Hindlimb muscle (tissue), 1 donor: ENCODE data around the gene RGMB. TPM values are rescaled to one million over a fixed set of nuclear protein-coding genes. Genes with fewer than 3 reads are reported as not detected.
"Not testable (repeated sequence)": the region's sequence is repeated elsewhere in the genome, so short reads cannot be mapped to it uniquely, and the experiment has no call there.

ENCODE experiments used
- DNase-seq: peaks from one replicate; pipeline ENCODE4 v3.0.0-alpha.2; 2013
- polyA plus RNA-seq: library from polyadenylated mRNA; unstranded; fragments of 120-200 nt; gene quantifications from one replicate; pipeline ENCODE4 v1.2.1, GENCODE V29; 2013; ENCODE audit not compliant: insufficient read length

Gene RGMB, protein sequence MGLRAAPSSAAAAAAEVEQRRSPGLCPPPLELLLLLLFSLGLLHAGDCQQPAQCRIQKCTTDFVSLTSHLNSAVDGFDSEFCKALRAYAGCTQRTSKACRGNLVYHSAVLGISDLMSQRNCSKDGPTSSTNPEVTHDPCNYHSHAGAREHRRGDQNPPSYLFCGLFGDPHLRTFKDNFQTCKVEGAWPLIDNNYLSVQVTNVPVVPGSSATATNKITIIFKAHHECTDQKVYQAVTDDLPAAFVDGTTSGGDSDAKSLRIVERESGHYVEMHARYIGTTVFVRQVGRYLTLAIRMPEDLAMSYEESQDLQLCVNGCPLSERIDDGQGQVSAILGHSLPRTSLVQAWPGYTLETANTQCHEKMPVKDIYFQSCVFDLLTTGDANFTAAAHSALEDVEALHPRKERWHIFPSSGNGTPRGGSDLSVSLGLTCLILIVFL
- 59.7 TPM for polyA plus RNA-seq

DNA sequence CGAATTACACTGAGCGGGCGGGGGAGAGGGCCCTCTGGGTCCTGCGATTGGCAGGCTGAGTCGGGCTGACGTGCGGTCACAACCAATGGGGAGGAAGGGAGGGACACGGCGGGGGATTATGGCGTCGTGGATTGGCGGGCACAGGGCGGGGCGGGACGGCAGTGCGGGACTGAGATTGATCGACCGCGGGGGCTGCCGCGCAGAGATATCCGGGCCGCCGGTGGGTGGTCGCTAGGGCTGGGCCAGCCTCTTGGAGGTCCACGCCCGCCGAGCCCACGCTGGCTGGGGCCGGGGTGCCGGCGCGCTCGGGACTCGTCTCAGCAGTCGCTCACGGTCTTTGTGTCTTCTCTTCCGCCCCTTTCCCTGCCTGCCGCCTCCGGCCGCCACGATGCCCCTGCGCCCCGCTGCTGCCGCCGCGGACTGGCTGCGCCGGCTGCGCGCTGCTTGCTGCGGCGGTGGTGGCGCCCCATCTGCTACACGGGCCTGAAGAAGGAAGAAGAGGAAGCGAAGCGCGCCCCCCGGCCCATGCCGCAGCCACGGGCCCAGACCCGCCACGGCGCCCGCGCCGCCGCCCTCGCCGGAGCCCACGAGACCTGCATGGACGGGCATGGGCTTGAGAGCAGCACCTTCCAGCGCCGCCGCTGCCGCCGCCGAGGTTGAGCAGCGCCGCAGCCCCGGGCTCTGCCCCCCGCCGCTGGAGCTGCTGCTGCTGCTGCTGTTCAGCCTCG lies at the start of gene RGMB:
Gene RGMB, plus strand, starts transcription at position 200 of the 728 bp plus-strand sequence. Its CDS starts 408 bp downstream, at position 608.
- peak; percentile 98 for DNase-seq

- no peak for DNase-seq
Measured at GRCh38 chr5:98726258-98726657, 47.2 kb upstream of the RGMB start.

DNA sequence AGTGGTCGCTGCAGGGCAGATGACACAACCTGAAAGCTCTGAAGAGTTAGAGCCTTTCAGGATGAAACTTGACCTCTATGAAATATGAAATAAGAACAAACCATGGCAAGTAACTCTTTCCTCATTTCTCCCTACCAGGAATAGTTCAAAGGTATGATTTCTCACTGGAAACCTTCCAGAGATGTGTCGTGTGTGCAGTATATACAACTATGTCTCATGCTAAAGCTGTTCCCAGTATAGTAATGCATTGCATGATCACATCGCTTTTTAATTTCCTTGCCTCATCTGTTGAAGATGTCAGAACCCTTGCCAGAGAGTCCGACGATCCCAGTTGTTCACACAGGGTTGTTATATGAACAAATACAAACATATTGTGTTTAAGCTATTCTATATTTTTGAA lies 45.8 kb upstream of the RGMB start:
- DNase-seq: no peak

DNA sequence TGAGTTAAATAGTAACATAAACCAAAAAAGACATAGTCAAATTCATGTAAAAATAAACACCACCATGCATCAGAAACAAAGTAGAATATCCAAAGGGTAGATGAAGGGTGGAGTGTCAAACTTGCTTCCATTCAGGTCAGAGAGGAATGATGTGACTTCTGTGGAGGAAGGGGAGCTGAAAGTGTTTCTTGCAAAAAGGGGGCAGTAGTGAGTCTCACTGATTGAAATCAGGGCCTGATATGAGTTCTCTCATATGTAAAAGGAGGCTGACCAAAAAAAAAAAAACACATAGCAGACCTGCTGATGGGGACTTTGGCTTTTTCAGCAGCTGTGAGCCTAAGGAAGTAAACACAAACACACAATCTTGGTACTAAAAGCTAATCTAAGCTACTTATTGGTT lies 38.8 kb upstream of the RGMB start:
- no peak for DNase-seq

- no peak for DNase-seq
Measured at GRCh38 chr5:98735806-98736507, 37.5 kb upstream of the RGMB start.

GRCh38 chr5:98736753-98737152 lies 36.7 kb upstream of the RGMB start:
- no peak for DNase-seq

DNA sequence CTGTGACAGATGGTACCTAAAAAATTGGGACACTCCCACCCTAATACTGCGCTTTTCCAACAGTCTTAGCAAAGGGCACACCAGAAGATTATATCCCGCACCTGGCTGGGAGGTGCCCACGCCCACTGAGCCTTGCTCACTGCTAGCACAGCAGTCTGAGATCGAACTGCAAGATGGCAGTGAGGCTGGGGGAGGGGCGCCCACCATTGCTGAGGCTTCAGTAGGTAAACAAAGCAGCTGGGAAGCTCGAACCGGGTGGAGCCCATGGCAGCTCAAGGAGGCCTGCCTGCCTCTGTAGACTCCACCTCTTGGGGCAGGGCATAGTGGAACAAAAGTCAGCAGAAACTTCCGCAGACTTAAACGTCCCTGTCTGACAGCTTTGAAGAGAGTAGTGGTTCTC lies 36.0 kb upstream of the RGMB start:
- DNase-seq: not testable (repeated sequence)

DNA sequence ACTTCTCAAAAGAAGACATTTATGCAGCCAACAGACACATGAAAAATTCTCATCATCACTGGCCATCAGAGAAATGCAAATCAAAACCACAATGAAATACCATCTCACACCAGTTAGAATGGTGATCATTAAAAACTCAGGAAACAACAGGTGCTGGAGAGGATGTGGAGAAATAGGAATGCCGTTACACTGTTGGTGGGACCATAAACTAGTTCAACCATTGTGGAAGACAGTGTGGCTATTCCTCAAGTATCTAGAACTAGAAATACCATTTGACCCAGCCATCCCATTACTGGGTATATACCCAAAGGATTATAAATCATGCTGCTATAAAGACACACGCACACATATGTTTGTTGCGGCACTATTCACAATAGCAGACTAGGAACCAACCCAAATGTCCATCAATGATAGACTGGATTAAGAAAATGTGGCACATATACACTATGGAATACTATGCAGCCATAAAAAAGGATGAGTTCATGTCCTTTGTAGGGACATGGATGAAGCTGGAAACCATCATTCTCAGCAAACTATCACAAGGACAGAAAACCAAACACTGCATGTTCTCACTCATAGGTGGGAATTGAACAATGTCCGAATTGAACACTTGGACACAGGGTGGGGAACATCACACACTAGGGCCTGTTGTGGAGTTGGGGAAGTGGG lies 34.8 kb upstream of the RGMB start:
- not testable (repeated sequence) for DNase-seq

DNA sequence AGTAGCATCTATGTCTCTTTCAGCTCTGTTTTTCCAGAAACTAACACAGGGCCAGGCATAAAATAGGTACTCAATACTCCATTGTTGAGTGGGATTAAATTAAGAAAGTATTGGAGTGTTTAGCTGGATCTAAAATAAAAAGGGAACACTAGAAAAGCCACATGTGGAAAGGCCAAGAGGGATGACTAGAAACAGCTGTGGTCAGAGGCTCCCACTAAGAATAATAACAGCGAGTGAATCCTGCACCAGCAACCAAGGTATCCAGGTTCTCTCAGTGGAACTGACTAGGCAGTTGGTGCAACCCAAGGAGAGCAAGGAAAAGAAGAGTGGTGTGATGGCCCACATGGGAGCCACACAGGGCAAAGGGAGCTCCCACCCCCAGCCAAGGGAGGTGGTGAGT lies 31.5 kb upstream of the RGMB start:
- no peak for DNase-seq

DNA sequence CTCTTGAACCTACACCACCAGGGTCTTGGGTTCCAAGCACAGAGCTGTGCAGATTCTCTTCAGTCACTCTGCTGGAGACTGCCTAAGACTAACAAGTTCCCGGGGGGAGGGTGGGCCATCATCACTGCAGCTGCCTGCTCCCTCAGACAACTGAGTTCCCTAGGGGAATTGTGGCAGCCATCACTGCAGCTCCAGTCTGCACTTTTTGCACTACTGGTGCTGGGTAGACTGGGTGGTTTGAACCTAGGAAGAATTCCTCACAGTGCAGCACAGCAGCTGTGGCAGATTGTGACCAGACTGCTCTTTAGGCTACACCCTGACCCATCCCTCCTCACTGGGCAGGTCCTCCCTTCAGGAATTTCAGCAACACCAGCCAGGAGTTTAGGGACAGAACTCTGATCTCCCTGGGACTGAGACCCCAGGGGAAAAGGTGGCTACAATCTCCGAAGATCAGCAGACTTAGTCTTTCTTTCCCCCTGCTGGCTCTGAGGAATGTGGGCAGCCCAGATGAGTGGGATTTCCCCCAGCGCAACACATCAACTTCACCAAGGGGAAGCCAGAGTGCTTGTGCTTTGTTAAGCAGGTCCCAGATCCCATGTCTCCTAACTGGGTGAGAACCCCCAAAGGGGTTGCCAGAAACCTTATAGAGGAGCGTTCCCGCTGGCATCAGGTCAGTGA lies 30.9 kb upstream of the RGMB start:
- no peak for DNase-seq

DNA sequence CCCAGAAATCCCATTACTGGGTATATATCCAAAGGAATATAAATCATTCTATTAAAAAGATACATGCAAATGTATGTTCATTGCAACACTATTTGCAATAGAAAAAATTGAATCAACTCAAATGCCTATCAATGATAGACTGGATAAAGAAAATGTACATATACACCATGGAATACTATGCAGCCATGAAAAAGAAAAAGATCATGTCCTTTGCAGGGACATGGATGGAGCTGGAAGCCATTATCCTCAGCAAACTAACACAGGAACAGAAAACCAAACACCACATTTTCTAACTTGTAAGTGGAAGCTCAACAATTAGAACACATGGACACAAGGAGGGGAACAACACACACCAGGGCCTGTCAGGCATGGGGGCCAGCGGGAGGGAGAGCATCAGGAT lies 25.2 kb upstream of the RGMB start:
- not testable (repeated sequence) for DNase-seq

GRCh38 chr5:98749046-98749445 lies 24.4 kb upstream of the RGMB start:
- no peak for DNase-seq

DNA sequence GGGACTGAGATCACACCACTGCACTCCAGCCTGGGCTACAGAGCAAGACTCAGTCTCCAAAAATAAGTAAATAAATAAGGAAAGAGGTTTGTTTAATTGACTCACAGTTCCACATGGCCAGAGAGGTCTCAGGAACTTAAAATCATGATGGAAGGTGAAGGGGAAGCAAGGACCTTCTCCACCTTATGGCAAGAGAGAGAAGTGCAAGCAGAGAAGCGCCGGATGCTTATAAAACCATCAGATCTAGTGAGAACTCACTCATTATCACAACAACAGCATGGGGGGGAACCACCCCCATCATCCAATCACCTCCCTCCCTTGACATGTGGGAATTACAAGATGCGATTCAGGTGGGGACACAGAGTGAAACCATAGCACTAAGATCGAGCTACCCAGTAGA lies 22.8 kb upstream of the RGMB start:
- no peak for DNase-seq

DNA sequence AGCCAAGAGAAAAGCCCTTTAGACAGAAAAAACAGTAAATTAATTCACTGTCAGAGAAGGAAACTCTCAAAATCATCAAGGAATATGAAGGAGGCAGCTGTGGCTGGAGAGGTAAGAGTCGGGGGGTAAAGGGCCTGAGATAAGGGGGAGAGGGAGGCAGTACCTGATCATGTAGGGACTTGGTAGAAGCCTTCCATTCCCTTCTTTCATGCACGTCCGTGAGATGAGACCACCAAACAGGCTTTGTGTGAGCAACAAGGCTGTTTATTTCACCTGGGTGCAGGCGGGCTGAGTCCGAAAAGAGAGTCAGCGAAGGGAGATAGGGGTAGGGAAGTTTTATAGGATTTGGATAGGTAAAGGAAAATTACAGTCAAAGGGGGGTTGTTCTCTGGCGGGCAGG lies 21.1 kb upstream of the RGMB start:
- not testable (repeated sequence) for DNase-seq

DNA sequence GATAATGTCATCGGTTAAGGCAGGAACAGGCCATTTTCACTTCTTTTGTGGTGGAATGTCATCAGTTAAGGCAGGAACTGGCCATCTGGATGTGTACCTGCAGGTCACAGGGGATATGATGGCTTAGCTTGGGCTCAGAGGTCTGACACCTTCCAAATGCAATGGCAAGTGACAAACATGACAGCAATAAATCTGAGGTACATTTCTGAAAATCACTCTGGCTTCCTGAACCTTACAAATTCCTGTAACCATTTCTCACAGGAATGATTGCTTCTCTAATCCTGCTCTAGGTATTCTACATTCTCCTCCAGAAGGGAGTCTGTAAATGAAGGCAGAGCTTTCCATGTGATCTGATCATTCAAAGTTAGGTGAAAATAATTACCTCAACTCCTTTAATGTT lies 20.7 kb upstream of the RGMB start:
- DNase-seq: not testable (repeated sequence)

DNA sequence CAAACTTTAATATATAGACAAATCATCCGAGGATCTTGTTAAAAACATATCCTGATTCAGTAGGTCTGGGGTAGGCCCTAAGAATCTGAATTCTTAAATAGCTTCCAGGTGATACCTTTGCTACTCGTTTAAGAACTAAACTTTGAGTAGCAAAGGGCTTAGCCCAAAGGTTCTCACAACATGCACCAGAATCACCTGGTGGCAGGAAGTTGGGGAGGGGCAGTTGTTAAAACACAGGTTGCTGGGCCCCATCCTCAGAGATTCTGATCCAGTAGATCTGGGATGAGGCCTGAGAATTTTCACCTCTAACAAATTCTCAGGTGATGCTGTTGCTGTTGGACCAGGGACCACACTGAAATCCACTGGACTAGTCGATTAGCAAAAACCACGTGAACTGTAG lies 20.0 kb upstream of the RGMB start:
- DNase-seq: no peak

GRCh38 chr5:98755406-98755805 lies 18.1 kb upstream of the RGMB start:
- no peak for DNase-seq

- DNase-seq: no peak
Measured at GRCh38 chr5:98757978-98758377, 15.5 kb upstream of the RGMB start.

- DNase-seq: no peak
Measured at GRCh38 chr5:98763001-98763630, 10.3 kb upstream of the RGMB start.

- no peak for DNase-seq
Measured at GRCh38 chr5:98765815-98766214, 7.6 kb upstream of the RGMB start.

DNA sequence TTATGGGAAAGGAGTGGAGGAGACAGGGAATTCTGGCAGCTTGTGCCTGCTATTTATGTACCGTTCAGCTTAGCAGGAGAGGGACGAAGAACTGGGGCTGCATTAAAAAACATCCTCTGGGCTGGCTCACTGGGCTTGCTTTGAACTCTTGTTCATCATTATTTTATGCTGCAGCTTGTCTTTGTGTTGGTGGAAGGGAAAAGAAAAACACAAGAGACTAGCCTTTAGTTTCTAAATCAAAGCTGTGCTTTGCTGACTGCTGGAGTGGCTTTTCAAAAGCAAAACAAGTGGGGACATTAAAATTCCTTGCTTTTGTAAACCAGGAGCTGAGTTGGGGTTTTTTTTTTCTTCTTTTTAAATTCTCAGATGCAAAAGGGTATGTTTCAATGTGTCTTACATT lies 5.9 kb upstream of the RGMB start:
- no peak for DNase-seq
